NCI-H82 (cell line): ENCODE measurements around the gene CCDC93.
A peak's percentile ranks its signal among the peaks of the same experiment; 100 is the strongest.
"Not testable (repeated sequence)": the region's sequence is repeated elsewhere in the genome, so short reads cannot be mapped to it uniquely, and the experiment has no call there.

Experiments
- DNase-seq: peaks from one replicate; lab custom pipeline; 2025; lab: John Stamatoyannopoulos, UW

CCDC93 gene

GRCh38 chr2:117956036-117956796 lies 57.7 kb downstream of the CCDC93 start:
- no peak for DNase-seq

- no peak for DNase-seq
Observed at GRCh38 chr2:117953231-117953630, 60.6 kb downstream of the CCDC93 start.

DNA sequence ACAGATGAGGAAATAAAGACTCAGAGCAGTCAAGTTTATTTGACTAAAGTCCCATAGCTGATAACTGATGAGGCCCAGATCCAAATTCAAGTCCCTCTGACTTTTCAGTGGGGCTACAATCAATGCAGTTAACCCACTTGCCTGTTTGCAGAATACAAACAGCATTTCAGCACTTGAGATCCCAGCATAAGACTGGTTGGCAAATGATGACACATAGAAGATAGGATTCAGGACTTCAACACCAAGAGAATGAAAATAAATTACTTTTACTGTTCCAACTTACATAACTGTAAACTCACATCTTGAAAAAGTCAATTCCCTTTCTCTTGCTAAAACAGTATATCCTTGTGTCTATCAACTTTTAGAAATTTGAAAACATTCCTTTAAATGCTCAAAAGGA lies 61.2 kb downstream of the CCDC93 start:
- no peak for DNase-seq

DNA sequence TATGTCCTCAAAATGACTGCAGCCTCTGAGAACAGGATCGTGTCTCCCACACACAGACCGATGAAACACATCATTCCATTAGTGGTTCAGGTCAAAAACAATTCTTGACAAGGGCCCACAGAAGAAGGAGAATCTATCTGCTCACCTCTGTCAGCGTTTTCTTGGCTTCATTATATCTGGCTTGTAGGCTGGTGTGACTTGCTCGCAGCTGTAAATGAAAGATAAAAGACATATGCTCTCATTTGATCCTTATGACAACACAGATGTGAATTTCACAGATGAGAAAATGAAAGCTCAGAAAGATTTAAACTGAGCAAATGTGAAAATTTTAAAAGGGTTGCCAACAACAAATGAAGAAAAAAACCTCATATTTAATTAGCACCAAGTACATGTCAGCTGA lies 61.6 kb downstream of the CCDC93 start:
- no peak for DNase-seq

GRCh38 chr2:117949806-117950205 lies 64.1 kb downstream of the CCDC93 start:
- DNase-seq = no peak

DNA sequence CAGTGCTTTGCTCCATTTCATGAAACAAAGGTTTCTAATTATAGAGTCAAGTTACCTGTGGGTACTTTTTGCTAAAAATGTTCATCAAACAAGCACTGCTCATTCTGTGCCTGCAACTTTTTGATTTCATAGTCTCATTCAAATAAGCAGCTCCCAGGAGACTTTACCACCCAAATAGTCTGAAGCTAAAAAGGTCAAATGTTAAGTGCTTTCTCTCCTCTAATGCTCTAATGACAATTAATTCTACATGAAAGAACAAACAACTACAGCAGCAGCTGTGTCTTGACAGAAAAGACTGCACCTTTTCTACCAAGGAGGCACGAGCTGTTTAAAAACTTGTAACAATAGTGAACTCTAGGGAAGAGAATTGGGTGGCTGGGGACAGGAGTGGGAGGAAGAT lies 65.3 kb downstream of the CCDC93 start:
- peak; percentile 55 for DNase-seq

DNA sequence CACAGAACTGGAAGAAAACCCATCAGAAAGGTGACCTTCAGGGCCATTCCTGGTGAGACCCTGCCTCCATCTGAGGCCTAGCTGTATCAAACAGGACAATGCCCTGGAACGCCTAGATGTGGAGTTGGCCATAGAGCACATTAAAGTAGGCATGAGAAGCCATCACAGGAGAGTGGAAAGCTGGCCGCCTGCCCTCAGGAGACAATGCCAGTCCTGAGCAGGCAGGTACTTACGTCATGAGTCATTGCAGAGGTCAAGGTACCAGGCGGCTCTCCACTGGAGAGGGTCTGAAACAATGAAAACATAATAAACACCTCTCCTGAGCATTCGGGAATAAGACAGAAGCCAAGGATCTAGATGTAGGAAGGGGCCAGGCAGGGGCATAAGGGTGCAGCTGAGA lies 68.6 kb downstream of the CCDC93 start:
- DNase-seq = no peak

GRCh38 chr2:117944816-117945215 lies 69.1 kb downstream of the CCDC93 start:
- DNase-seq = no peak

- DNase-seq = no peak
Observed at GRCh38 chr2:117943013-117943672, 70.7 kb downstream of the CCDC93 start.

DNA sequence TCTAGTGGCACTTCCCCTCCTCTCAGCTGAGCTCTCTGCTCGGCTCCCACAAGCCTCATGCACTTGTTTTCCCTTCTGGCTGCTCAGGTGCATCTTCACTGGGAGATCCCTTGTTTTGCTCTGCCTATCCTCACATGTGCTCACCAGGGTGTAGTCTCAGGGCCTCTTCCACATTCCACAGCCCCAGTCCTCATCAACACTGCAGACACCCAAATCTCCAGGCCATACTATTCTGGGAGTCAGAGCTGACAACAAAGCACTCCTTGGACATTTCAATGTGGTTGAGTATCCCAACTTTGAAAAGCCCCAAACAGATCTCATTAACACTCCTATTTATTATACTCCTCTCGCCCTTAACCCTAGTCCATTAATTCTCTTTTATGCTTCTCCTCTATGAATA lies 71.3 kb downstream of the CCDC93 start:
- DNase-seq = no peak

GRCh38 chr2:117941693-117942092 lies 72.2 kb downstream of the CCDC93 start:
- no peak for DNase-seq

GRCh38 chr2:117940436-117940835 lies 73.4 kb downstream of the CCDC93 start:
- no peak for DNase-seq

DNA sequence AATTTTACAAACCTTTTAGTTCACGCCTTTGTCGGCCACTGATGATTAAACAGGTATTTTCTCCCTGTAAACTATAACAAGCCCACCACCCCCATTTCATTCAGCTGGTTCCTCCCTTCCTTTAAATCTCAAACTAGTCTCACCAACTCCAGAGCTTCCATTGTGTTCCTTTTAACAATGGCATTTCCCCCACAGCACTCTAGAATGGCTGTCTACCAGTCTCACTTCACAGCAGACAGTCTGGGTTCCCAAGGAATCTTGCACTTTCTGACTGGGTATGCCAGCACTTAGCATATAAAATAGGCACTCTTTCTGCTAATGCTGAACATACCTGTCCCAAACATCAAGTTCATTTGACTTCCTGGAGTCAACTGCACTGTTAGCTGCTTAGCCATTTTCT lies 75.3 kb downstream of the CCDC93 start:
- no peak for DNase-seq

- DNase-seq = peak; percentile 49
Observed at GRCh38 chr2:117936871-117937428, 76.9 kb downstream of the CCDC93 start.

DNA sequence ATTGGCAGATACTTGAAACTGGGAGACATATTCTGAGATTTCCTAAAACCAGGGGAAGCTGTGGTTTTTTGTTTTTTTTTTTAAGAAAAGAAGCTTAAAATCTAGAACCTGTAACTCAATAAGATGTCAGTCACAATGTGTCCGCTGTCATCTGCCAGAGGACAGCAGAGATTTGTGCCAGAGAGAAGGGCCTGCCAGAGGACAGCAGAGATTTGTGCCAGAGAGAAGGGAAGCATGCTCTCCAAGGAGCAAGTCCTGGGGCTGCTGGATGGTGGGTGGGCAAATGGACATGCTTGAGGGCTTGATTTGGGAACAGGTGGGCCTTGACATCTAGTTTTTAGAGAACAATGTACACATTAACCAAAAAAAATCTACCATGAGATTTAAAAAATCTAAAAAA lies 77.9 kb downstream of the CCDC93 start:
- no peak for DNase-seq

DNA sequence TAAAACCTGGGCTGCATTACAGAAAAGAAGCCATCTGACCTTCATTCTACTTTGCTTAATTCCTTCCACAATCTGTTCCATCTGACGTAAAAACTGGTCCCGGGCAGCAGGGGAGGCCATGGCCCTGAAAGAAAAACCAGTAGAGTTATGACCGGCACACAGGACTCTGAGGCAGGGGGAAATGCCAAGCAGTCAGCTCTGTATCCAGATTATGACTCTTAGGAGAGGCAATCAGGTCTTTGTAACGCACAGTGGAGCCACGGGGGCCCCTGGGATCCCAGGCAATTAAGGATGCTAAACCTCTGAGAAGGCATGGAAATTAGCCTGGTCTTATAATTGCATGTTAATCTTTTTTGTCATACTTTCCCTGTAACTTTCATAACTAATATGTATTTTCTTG lies 78.4 kb downstream of the CCDC93 start:
- DNase-seq = peak; percentile 46

- no peak for DNase-seq
Observed at GRCh38 chr2:117933884-117934354, 80.0 kb downstream of the CCDC93 start.

DNA sequence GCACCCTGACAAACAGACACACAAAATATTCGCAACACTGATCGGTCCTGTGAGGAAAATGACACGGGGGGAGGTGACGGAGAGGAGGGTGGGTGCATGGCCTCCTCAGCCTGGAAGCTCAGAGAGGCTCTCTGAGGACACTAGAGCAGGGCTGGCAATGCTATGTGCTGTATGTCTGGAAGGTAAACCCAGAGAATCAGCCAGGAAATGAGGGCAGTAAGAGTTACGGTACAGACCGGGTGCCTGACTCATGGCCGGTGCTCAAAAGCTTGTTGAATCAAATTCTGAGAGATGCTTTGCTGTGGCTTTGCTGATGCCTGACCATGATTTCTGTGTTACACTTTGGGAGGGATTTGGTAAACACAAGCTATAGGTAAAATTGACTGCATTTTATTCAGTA lies 81.9 kb downstream of the CCDC93 start:
- no peak for DNase-seq

DNA sequence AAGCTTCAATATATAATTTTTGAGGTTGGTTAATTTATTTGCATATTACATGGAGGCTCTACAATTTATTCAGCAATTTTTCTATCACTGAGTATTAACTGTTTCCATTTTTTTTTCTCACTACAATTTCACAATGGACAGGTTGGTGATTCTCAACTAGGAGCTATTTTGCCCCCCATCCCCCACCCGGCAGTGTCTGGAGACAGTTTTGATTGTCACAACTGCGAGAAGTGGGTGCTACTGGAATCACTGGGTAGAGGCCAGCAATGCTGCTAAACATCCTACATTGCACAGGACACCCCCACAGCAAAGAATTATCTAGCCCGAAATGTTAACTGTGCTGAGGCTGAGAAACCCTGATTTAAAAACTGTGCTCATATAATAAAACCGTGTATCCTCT lies 82.6 kb downstream of the CCDC93 start:
- DNase-seq = no peak

DNA sequence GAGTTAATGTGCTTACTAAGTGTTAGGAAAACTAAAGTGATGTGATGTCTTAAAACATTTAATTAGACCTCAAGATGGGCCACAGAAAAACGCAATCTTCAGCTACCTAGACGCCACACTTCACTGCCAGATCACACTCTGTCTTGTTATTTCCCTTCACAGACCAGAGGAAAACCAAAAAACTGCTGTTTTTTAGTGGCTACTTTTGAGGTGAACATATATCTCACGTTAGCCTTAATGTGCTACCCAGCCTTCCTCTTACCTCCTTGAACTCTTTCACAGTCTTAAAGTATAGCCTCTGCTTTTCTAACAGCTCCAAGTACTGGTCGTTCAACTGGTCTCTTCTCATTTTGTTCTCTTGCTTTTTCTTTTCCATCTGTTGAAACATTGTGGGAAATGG lies 83.1 kb downstream of the CCDC93 start:
- DNase-seq = no peak

- not testable (repeated sequence) for DNase-seq
Observed at GRCh38 chr2:117923471-117923870, 90.4 kb downstream of the CCDC93 start.

DNA sequence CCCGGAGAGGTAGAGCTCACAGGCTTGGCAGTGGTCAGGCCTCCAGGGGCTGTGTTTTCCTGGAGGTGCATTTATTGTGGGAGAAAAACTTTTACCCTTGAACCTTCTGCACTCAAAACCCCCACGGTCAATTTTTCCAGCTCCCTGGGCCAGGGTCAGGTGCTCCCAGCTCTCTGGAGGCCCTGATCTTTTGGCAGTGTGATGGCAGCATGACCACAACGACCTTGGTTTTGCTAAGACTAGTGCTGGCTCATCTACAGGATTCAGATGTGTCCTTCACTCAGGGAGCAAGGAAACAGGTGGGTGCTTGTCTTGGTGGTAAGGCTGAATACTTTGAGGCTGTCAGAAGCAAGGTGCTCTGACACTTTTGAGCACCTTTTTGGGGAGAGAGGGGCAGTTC lies 92.3 kb downstream of the CCDC93 start:
- DNase-seq = no peak

- DNase-seq = no peak
Observed at GRCh38 chr2:117918608-117919007, 95.3 kb downstream of the CCDC93 start.
